SU-DHL-6 (cell line): Measurements from ENCODE around the gene APOH.

ENCODE experiments used
- H2AFZ ChIP-seq: fragments of 200-600 bp; sonication (generic); 2 replicates; pipeline ENCODE4 v1.6.1; 2014; ENCODE audit warnings: low read depth, mild to moderate bottlenecking, moderate library complexity, mixed read lengths, antibody characterized with exemption, low read length; ENCODE audit not compliant: severe bottlenecking
- H3F3A ChIP-seq: fragments of 200-600 bp; shearing (Covaris generic); 2 replicates; pipeline ENCODE4 v1.6.0; 2016; ENCODE audit warnings: antibody characterized with exemption, mild to moderate bottlenecking; ENCODE audit not compliant: insufficient read depth
- H3K27ac ChIP-seq: fragments of 200-600 bp; sonication (generic); 2 replicates; pipeline ENCODE4 v1.5.1; 2016; ENCODE audit warnings: low read depth, mild to moderate bottlenecking, low read length, moderate library complexity, mixed read lengths
- H3K27me3 ChIP-seq: fragments of 200-600 bp; sonication (generic), shearing (Covaris generic); 2 replicates; pipeline ENCODE4 v1.6.0; 2014; ENCODE audit warnings: mild to moderate bottlenecking, low read length
- H3K36me3 ChIP-seq: fragments of 200-600 bp; sonication (generic); 2 replicates; pipeline ENCODE4 v1.6.1; 2014; ENCODE audit warnings: mild to moderate bottlenecking, low read length, mixed read lengths
- H3K4me2 ChIP-seq: fragments of 300-600, 200-600 bp; shearing (Covaris generic), sonication (generic); 2 replicates; pipeline ENCODE4 v1.6.0; 2014; ENCODE audit warnings: low read length, low read depth, mild to moderate bottlenecking; ENCODE audit not compliant: poor library complexity, severe bottlenecking
- H3K4me3 ChIP-seq: fragments of 200-600 bp; sonication (generic); 2 replicates; pipeline ENCODE4 v1.5.1; 2014; ENCODE audit warnings: antibody characterized with exemption, low read length, mild to moderate bottlenecking, mixed read lengths; ENCODE audit not compliant: insufficient read depth, poor library complexity, severe bottlenecking
- H3K79me2 ChIP-seq: fragments of 200-600 bp; sonication (generic); 2 replicates; pipeline ENCODE4 v1.6.1; 2014; ENCODE audit warnings: mild to moderate bottlenecking, low read length, moderate library complexity; ENCODE audit not compliant: insufficient read depth
- H3K9ac ChIP-seq: fragments of 200-600 bp; sonication (generic); 2 replicates; pipeline ENCODE4 v1.7.0; 2014; ENCODE audit warnings: mild to moderate bottlenecking, low read length
- H3K9me2 ChIP-seq: fragments of 200-600 bp; sonication (generic); replicated peaks from 2 replicates; pipeline ENCODE4 v1.6.1; 2014; ENCODE audit warnings: low read length; ENCODE audit not compliant: insufficient read depth
- H3K9me3 ChIP-seq: fragments of 200-600 bp; sonication (generic); 2 replicates; pipeline ENCODE4 v1.6.1; 2014; ENCODE audit warnings: low read length, mixed read lengths; ENCODE audit not compliant: insufficient read depth
- H4K20me1 ChIP-seq: fragments of 200-600 bp; sonication (generic); 2 replicates; pipeline ENCODE4 v1.6.1; 2014; ENCODE audit warnings: low read depth, mild to moderate bottlenecking, antibody characterized with exemption, low read length, moderate library complexity, mixed read lengths
- EZH2phosphoT487 ChIP-seq: fragments of 200-600 bp; sonication (generic), shearing (Covaris generic); conservative IDR thresholded peaks from 2 replicates; pipeline ENCODE4 v1.6.1; 2018; ENCODE audit warnings: mild to moderate bottlenecking, antibody characterized with exemption, low read length, moderate library complexity, mixed read lengths
- TF ChIP-seq, protein P1 (sequence below): fragments of 200-600 bp; sonication (generic); IDR thresholded peaks from one replicate; pipeline ENCODE4 v1.5.1; 2017; ENCODE audit warnings: antibody characterized with exemption, mild to moderate bottlenecking, low read length, moderate library complexity; ENCODE audit not compliant: insufficient read depth, poor library complexity, severe bottlenecking

Gene APOH

DNA sequence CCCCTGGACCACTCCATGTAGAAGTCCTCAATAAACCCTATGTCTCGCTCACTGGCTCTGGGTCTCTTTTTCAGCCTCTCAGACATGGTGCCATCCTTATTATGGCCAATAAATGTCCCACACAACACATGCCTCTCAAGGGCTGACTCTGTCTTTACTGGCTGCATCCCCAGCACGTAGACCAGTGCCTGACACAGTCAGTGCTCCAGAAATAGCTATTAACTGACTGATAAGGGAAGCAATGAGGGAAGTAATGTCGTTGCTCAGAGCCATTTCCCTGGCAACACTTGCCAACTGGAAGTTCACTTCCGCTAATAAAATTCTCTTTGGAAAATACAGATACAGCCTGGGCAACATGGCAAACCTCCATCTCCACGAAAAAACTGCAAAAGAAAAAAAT, 19.1 kb upstream of the APOH start:
- no peaks in the 10 kb centered on the region for H3K9me3 ChIP-seq
- no peak for TF ChIP-seq EZH2phosphoT487
- TF ChIP-seq, protein P1, sequence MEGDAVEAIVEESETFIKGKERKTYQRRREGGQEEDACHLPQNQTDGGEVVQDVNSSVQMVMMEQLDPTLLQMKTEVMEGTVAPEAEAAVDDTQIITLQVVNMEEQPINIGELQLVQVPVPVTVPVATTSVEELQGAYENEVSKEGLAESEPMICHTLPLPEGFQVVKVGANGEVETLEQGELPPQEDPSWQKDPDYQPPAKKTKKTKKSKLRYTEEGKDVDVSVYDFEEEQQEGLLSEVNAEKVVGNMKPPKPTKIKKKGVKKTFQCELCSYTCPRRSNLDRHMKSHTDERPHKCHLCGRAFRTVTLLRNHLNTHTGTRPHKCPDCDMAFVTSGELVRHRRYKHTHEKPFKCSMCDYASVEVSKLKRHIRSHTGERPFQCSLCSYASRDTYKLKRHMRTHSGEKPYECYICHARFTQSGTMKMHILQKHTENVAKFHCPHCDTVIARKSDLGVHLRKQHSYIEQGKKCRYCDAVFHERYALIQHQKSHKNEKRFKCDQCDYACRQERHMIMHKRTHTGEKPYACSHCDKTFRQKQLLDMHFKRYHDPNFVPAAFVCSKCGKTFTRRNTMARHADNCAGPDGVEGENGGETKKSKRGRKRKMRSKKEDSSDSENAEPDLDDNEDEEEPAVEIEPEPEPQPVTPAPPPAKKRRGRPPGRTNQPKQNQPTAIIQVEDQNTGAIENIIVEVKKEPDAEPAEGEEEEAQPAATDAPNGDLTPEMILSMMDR: no peak
- no peaks in the 10 kb centered on the region for H3K27me3 ChIP-seq
- H3K36me3 ChIP-seq: no peaks in the 10 kb centered on the region
- no peaks in the 10 kb centered on the region for H3K9me2 ChIP-seq
- H3K9ac ChIP-seq: no peak overlapping the region
- no peak overlapping the region for H3K27ac ChIP-seq
- no peak overlapping the region for H3K4me2 ChIP-seq
- no peaks in the 10 kb centered on the region for H4K20me1 ChIP-seq
- no peaks in the 10 kb centered on the region for H3F3A ChIP-seq
- H2AFZ ChIP-seq: no peak overlapping the region
- H3K79me2 ChIP-seq: no peaks in the 10 kb centered on the region
- H3K4me3 ChIP-seq: no peak overlapping the region

- H3K27me3 ChIP-seq: no peaks in the 10 kb centered on the region
- H4K20me1 ChIP-seq: no peaks in the 10 kb centered on the region
- H3K4me2 ChIP-seq: no peak overlapping the region
- H3K36me3 ChIP-seq: no peaks in the 10 kb centered on the region
- TF ChIP-seq EZH2phosphoT487: no peak
- TF ChIP-seq, protein P1: no peak
- H3F3A ChIP-seq: no peaks in the 10 kb centered on the region
- no peak overlapping the region for H2AFZ ChIP-seq
- H3K9me2 ChIP-seq: no peaks in the 10 kb centered on the region
- no peak overlapping the region for H3K9ac ChIP-seq
- H3K79me2 ChIP-seq: no peaks in the 10 kb centered on the region
- no peaks in the 10 kb centered on the region for H3K9me3 ChIP-seq
- H3K4me3 ChIP-seq: no peak overlapping the region
- H3K27ac ChIP-seq: no peak overlapping the region
Observed at GRCh38 chr17:66241839-66242238, 12.6 kb upstream of the APOH start.

DNA sequence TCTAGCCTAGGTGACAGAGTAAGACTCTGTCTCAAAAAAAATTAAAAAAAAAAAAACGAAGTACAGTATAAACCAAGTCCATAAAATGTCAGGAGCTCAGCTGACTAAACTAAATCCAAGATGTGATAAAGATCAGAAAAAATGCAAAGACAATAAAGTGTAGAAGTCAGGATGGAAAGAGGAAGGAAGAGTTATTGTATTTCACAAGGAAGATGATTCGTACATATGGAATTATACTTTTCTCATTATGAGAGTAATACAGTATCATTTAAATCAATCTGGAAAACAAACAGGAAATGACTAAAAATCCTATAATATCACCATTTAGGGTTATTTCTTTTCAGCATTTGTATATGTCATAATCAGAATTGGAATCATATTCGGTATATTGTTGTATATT, 11.4 kb upstream of the APOH start:
- Histone ChIP-seq H3K36me3 (no peaks in the 10 kb centered on the region), H2AFZ (no peak overlapping the region), H3K79me2 (no peaks in the 10 kb centered on the region), H3K4me2 (no peak overlapping the region), H3F3A (no peaks in the 10 kb centered on the region), H3K27me3 (no peaks in the 10 kb centered on the region), H3K9ac (no peak overlapping the region), H4K20me1 (no peaks in the 10 kb centered on the region), H3K27ac (no peak overlapping the region), H3K9me3 (no peaks in the 10 kb centered on the region), H3K9me2 (no peaks in the 10 kb centered on the region), H3K4me3 (no peak overlapping the region)
- no peak for TF ChIP-seq EZH2phosphoT487

DNA sequence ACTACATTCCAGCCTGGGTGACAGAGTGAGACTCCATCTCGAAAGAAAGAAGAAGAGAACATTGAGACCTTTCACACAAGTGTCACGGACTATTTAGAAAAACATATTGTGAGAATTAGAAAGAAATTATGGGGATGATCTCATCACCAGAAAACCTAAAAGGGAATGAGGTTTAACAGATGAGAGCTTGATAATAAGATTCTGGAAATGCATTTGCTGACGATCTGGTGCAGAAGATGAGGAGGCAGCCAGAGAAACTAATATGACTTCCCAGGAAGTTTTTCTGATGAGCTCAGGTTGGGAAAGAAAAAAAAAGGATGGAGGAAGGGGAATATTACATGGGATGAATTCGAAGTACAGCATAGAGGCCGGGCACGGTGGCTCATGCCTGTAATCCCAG, 10.8 kb upstream of the APOH start:
- H3K4me2 ChIP-seq: no peak overlapping the region
- H3K79me2 ChIP-seq: no peaks in the 10 kb centered on the region
- TF ChIP-seq, protein P1: no peak
- TF ChIP-seq EZH2phosphoT487: no peak
- no peak overlapping the region for H2AFZ ChIP-seq
- no peaks in the 10 kb centered on the region for H3K9me2 ChIP-seq
- H3K36me3 ChIP-seq: no peaks in the 10 kb centered on the region
- no peaks in the 10 kb centered on the region for H4K20me1 ChIP-seq
- no peaks in the 10 kb centered on the region for H3K9me3 ChIP-seq
- no peaks in the 10 kb centered on the region for H3K27me3 ChIP-seq
- no peak overlapping the region for H3K4me3 ChIP-seq
- H3K27ac ChIP-seq: no peak overlapping the region
- H3F3A ChIP-seq: no peaks in the 10 kb centered on the region
- H3K9ac ChIP-seq: no peak overlapping the region
